ENCODE data around the gene DPP7. TPM values are rescaled to one million over a fixed set of nuclear protein-coding genes. Genes with fewer than 3 reads are reported as not detected.
"Not testable (repeated sequence)": the region's sequence is repeated elsewhere in the genome, so short reads cannot be mapped to it uniquely, and the experiment has no call there.

DPP7 gene
- total RNA-seq, 4 donors from 2014 or later = 41.1 to 109 (median 62.4) TPM

DNA sequence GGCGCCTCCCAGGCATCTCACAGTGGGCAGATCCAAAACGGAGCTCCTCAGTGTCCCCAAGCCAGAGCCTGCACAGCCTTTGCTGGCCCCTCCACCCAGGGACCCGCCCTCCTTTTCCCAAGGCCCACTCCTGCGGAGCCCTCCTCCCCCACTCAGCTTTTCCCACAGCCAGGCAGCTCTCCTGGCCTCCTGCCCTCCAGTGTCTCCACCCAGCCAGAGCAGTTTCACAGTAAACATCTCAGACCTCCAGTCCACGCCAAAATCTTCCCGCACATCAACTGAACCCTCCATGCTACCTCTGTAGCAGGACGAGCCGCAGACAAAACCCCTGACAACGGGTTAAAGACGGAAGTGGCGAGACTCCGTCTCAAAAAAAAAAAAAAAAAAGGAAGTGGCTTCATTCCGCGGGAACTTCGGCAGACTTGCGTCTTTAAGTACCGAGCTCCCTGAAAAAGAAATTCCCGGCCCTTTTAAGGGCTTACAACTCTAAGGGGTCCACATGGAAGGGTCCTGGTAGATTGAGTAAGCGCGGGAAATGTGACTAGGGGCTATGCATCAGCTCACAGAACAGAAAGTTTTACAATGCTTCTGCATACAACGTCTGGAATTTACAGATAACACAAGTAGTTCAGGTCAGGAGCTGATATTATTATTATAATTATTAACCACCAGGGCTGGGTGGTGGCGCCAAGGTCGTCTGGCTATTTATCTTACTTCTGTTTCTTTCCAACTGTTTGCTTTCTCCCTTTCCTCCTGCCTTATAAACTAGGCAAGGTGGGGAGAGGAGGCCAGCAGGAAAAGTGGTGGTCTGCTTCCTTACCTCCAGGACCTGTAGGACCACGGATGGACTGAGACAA lies 13.0 kb upstream of the DPP7 start:
- H3K36me3 ChIP-seq = no peaks in the 10 kb centered on the region
- H3K9me3 ChIP-seq = no peaks in the 10 kb centered on the region
- no peak for TF ChIP-seq POLR2A (IDR thresholded peaks at IDR 0.05)
- TF ChIP-seq, protein P1, sequence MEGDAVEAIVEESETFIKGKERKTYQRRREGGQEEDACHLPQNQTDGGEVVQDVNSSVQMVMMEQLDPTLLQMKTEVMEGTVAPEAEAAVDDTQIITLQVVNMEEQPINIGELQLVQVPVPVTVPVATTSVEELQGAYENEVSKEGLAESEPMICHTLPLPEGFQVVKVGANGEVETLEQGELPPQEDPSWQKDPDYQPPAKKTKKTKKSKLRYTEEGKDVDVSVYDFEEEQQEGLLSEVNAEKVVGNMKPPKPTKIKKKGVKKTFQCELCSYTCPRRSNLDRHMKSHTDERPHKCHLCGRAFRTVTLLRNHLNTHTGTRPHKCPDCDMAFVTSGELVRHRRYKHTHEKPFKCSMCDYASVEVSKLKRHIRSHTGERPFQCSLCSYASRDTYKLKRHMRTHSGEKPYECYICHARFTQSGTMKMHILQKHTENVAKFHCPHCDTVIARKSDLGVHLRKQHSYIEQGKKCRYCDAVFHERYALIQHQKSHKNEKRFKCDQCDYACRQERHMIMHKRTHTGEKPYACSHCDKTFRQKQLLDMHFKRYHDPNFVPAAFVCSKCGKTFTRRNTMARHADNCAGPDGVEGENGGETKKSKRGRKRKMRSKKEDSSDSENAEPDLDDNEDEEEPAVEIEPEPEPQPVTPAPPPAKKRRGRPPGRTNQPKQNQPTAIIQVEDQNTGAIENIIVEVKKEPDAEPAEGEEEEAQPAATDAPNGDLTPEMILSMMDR (IDR thresholded peaks at IDR 0.05) = no peak
- H3K4me1 ChIP-seq = peaks cover 23 to 42% (median 24%) of the 10 kb centered on the region in 3 donors
- peaks cover 0 to 20% (median 0%) of the 10 kb centered on the region in 4 donors for H3K27me3 ChIP-seq
- H3K4me3 ChIP-seq = peak overlapping the region; percentile 9 to 96 (median 29)
- 25 to 26% methylated on average over 20 to 23 of the region's 24 CpGs for WGBS, 2 donors
- peak overlapping the region; percentile 19 to 70 (median 48) for H3K27ac ChIP-seq
- intact Hi-C loops (cut with DNase I) = no loop called here
- no peak for DNase-seq

DNA sequence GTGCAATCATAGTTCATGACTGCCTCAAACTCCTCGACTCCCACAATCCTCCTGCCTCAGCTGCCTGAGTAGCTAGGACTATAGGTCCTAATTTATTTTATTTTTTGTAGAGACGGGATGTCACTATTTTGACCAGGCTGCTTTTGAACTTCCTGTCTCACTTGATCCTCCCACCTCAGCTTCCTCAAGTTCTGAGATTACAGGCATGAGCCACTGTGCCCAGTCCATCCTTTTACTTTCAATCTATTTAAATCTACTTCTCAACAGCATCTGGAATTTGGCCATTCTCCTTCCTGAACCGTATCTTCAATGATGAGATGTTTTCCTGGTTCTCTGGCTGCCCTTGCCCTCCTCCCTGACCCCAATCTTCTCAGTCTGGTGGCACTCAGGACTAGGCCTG lies 12.3 kb upstream of the DPP7 start:
- 36 to 39% methylated on average over 3 of the region's 3 CpGs for WGBS, 2 donors
- intact Hi-C loops (cut with DNase I) = no loop called here
- peaks cover 0 to 14% (median 0%) of the 10 kb centered on the region in 4 donors for H3K27me3 ChIP-seq
- H3K9me3 ChIP-seq = no peaks in the 10 kb centered on the region
- H3K4me3 ChIP-seq = peak overlapping the region in 2 of 4 donors; percentile 31 to 96
- peak overlapping the region; percentile 19 to 70 (median 48) for H3K27ac ChIP-seq
- no peaks in the 10 kb centered on the region for H3K36me3 ChIP-seq
- TF ChIP-seq POLR2A (IDR thresholded peaks at IDR 0.05) = no peak
- TF ChIP-seq, protein P1 (IDR thresholded peaks at IDR 0.05) = no peak
- peaks cover 23 to 43% (median 24%) of the 10 kb centered on the region in 3 donors for H3K4me1 ChIP-seq
- no peak for DNase-seq

DNA sequence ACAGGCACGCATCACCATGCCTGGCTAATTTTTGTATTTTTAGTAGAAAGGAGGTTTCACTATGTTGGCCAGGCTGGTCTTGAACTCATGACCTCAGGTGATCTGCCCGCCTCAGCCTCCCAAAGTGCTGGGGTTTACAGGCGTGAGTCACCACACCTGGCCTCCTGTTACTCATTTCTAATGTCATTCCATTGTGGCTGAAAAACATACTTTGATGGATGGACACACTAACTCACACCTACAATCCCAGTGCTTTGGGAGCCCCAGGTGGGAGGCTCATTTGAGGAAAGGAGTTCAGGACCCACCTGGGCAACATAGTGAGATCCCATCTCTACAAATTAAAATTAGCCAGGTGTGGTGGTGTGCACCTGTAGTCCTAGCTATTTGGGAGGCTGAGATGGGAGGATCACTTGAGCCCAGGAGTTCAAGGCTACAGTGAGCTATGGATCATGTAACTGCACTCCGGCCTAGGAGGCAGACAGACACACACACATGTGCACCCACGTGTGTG lies 9.5 kb upstream of the DPP7 start:
- H3K27ac ChIP-seq; intact Hi-C loops (cut with DNase I); DNase-seq; H3K27me3 ChIP-seq; H3K9me3 ChIP-seq; H3K4me3 ChIP-seq; H3K36me3 ChIP-seq: not testable (repeated sequence)
- WGBS, 2 donors = 84 to 91% methylated on average over 1 to 5 of the region's 5 CpGs
- H3K4me1 ChIP-seq = peaks cover 14 to 32% (median 23%) of the 10 kb centered on the region in 3 donors

DNA sequence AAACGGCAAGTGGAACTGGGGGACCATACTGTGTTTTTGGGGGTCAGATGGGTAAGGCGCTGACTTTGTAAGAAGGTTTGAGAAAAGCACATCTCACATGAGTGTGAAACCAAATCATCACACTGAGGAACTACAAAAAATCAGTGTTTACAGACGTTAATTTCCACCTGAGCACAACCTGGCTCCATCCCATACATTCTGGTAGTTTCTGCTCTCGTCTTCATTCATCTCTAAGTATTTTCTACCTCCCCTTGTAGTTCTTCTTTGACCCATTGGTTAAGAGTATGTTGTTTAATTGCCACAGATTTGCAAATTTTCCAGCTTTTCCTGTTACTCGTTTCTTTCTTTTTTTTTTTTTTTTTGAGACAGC lies 8.9 kb upstream of the DPP7 start:
- TF ChIP-seq POLR2A (IDR thresholded peaks at IDR 0.05) = no peak
- TF ChIP-seq, protein P1 (IDR thresholded peaks at IDR 0.05) = no peak
- no peak overlapping the region for H3K4me3 ChIP-seq
- intact Hi-C loops (cut with DNase I) = no loop called here
- H3K9me3 ChIP-seq = no peaks in the 10 kb centered on the region
- WGBS, 2 donors = 65 to 66% methylated on average over 5 of the region's 5 CpGs
- peaks cover 8 to 26% (median 18%) of the 10 kb centered on the region in 3 donors for H3K4me1 ChIP-seq
- no peaks in the 10 kb centered on the region for H3K36me3 ChIP-seq
- no peak overlapping the region for H3K27ac ChIP-seq
- H3K27me3 ChIP-seq = no peaks in the 10 kb centered on the region
- no peak for DNase-seq

DNA sequence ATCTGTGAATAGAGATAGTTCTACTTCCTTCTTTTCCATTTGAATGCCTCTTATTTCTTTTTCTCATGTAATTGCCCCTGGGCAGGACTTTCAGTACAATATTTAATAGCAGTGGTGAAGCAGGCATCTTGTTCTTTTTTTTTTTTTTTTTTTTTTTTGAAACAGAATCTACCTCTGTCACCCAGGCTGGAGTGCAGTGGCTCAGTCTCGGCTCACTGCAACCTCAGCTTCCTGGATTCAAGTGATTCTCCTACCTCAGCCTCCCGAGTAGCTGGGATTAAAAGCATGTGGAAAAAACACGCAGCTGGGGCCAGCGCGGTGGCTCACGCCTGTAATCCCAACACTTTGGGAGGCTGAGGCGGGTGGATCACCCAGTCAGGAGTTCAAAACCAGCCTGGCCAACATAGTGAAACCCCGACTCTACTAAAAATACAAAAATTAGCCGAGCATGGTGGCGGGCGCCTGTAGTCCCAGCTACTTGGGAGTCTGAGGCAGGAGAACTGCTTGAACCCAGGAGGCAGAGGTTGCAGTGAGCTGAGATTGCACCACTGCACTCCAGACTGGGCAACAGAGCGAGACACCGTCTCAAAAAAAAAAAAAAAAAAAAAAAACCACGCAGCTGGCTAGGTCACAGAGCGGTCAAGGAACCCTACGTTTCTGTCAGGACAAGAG lies 8.4 kb upstream of the DPP7 start:
- 77 to 86% methylated on average over 12 to 13 of the region's 16 CpGs for WGBS, 2 donors
- H3K27ac ChIP-seq; H3K4me3 ChIP-seq; H3K27me3 ChIP-seq; H3K9me3 ChIP-seq; intact Hi-C loops (cut with DNase I); H3K36me3 ChIP-seq; DNase-seq: not testable (repeated sequence)
- peaks cover 3 to 21% (median 13%) of the 10 kb centered on the region in 3 donors for H3K4me1 ChIP-seq

DNA sequence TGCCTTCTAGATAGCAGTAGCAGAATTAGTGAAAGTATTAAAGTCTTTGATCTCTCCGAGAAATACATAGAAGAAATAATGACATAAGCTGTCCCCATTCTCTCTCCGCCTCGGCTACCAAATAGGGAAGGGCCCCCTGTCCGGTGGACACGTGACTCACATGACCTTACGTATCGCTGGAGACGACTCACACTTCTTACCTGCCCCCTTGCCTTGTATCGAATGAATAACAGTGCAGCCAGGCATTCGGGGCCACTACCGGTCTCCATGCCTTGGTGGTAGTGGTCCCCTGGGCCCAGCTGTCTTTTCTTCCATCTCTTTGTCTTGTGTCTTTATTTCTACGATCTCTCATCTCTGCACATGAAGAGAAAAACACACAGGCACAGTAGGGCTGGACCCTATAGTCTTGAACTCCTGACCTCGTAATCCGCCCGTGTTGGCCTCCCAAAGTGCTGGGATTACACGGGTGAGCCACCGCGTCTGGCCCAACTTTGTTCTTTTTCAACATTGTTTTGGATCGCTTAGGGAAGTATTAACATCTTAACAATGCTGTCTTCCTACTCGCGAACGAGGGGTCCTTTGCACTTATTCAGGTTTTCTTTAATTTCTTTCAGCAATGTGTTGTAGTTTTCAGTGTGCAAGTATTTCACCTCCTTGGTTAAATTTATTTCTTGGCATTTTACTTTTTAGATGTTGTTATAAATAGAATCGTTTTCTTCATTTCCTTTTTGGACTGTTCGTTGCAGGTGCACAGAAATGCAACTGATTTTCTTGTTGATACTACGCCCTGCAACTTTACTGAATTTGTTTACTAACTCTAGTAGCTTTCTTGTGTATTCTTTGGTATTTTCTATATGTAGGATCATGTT lies 7.6 kb upstream of the DPP7 start:
- intact Hi-C loops (cut with DNase I) = not testable (repeated sequence)
- WGBS, 2 donors = 72 to 77% methylated on average over 14 of the region's 25 CpGs

DNA sequence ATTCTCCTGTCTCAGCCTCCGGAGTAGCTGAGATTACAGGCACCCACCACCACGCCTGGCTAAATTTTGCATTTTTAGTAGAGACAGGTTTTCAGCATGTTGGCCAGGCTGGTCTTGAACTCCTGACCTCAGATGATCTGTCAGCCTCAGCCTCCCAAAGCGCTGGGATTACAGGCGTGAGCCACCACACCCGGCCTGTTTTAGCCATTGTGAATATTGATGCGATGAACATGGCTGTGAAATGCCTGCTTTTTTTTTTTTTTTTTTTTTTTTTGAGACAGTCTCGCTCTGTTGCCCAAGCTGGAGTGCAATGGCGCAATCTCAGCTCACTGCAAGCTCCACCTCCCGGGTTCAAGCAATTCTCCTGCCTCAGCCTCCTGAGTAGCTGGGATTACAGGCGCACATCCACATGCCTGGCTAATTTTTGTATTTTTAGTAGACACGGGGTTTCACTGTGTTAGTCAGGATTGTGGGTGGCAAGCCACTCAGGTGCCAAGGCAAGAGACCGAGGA lies 3.6 kb upstream of the DPP7 start:
- 73 to 82% methylated on average over 10 to 11 of the region's 12 CpGs for WGBS, 2 donors
- not testable (repeated sequence) for H3K36me3 ChIP-seq
- intact Hi-C loops (cut with DNase I) = loop anchor here (5.0 kb wide), 1 partner anchor 109 kb away; the partner anchor contains the start of genes CYSRT1 and RNF224

More for the DNA sequence above, 7.6 kb upstream of the DPP7 start:
- H3K4me1 ChIP-seq = peaks cover 0 to 13% (median 5%) of the 10 kb centered on the region in 3 donors
- H3K27ac ChIP-seq, H3K4me3 ChIP-seq, H3K27me3 ChIP-seq, H3K9me3 ChIP-seq, DNase-seq, H3K36me3 ChIP-seq: not testable (repeated sequence)

More for the DNA sequence above, 3.6 kb upstream of the DPP7 start:
- Histone ChIP-seq H3K4me1 (peaks cover 14 to 22% (median 15%) of the 10 kb centered on the region in 3 donors), H3K27me3 (peaks cover 0 to 17% (median 0%) of the 10 kb centered on the region in 4 donors)
- DNase-seq, H3K9me3 ChIP-seq, H3K4me3 ChIP-seq, H3K27ac ChIP-seq: not testable (repeated sequence)
